Vagina (tissue), 2 donors: Measurements from ENCODE around the gene KRT86. TPM values are rescaled to one million over a fixed set of nuclear protein-coding genes. Genes with fewer than 3 reads are reported as not detected.
"Not testable (repeated sequence)": the region's sequence is repeated elsewhere in the genome, so short reads cannot be mapped to it uniquely, and the experiment has no call there.

Experiments used
- DNase-seq, 2 donors: peaks; one replicate each; pipeline ENCODE4 v3.0.0-alpha.2; 2017; ENCODE audit errors: extremely low spot score in 2 of 2
- H3K27ac ChIP-seq: fragments of 200-600 bp; sonication (generic); one replicate; pipeline ENCODE4 v1.5.1; 2019
- H3K27me3 ChIP-seq: fragments of 200-600 bp; sonication (generic); one replicate; pipeline ENCODE4 v1.5.1; 2019
- H3K36me3 ChIP-seq, 2 donors: fragments of 200-600 bp; sonication (generic); one replicate each; pipeline ENCODE4 v1.5.1; 2017 to 2019
- H3K4me1 ChIP-seq: fragments of 200-600 bp; sonication (generic); one replicate; pipeline ENCODE4 v1.5.1; 2019
- H3K4me3 ChIP-seq, 2 donors: fragments of 200-600 bp; sonication (generic); 1 replicate in 1 of 2; 2 replicates in 1 of 2; pipeline ENCODE4 v1.5.1; 2016 to 2019
- H3K9me3 ChIP-seq: fragments of 200-600 bp; sonication (generic); one replicate; pipeline ENCODE4 v1.5.1; 2019
- POLR2A ChIP-seq, 2 donors: fragments of 450-650 bp; IDR thresholded peaks; one replicate each; pipeline ENCODE4 v1.6.1; 2017; ENCODE audit warnings: antibody characterized with exemption in 2 of 2, mild to moderate bottlenecking in 2 of 2, moderate library complexity in 2 of 2
- POLR2AphosphoS5 ChIP-seq, 2 donors: sonication (generic); formaldehyde crosslinking; IDR thresholded peaks; one replicate each; pipeline ENCODE4 v1.9.0; 2017; ENCODE audit warnings: antibody characterized with exemption in 2 of 2, mild to moderate bottlenecking in 2 of 2, low read depth in 1 of 2; ENCODE audit not compliant: insufficient read depth in 1 of 2
- intact Hi-C: fragments of 100-400 bp; cut with DNase I; formaldehyde crosslinking; loops from one replicate; pipeline ENCODE4 v1.15.1; 2023
- total RNA-seq: library from RNA; depleted of rRNA; stranded (reverse); fragments of >200 nt; gene quantifications from one replicate; pipeline ENCODE4 v1.2.3, GENCODE V29; 2016
- TF ChIP-seq, protein P1 (sequence below), 3 experiments: fragments of 450-650 bp in 2 of 3; fragments of 200-600 bp in 1 of 3; sonication (generic) in 1 of 3; IDR thresholded peaks; one replicate each; pipeline ENCODE4 v1.5.1; 2017 to 2019; ENCODE audit warnings: antibody characterized with exemption in 3 of 3, mild to moderate bottlenecking in 2 of 3, moderate library complexity in 2 of 3

Gene KRT86
- total RNA-seq, 1 donor from 2014 or later: not detected

DNA sequence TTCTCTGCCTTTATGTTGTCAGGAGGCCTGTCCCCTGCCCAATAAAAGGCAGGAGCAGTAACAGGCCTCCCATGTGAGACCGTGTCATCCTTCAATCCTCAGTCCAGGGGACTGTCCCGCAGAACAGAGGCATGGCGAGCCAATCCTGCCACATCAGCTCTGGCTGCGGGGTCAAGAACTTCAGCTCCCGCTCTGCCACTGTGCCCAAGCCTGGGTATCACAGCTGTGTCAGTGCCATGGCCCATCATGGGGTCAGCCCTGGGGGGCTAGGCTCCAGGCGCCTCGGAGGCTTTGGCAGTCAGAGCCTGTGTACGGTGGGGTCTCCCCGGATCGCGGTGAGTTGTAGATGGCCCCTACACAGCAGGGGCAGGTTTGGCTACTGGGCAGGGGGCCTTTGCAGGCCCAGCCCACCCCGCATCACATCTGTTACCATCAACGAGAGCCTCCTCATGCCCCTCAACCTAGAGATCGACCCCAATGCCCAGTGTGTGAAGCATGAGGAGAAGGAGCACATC lies 66.7 kb downstream of the KRT86 start:
- Histone ChIP-seq H3K4me1 (no peaks in the 10 kb centered on the region), H3K27ac (no peak overlapping the region), H3K27me3 (no peaks in the 10 kb centered on the region), H3K9me3 (no peaks in the 10 kb centered on the region), H3K36me3 (no peaks in the 10 kb centered on the region), H3K4me3 (no peak overlapping the region)
- TF ChIP-seq, protein P1, sequence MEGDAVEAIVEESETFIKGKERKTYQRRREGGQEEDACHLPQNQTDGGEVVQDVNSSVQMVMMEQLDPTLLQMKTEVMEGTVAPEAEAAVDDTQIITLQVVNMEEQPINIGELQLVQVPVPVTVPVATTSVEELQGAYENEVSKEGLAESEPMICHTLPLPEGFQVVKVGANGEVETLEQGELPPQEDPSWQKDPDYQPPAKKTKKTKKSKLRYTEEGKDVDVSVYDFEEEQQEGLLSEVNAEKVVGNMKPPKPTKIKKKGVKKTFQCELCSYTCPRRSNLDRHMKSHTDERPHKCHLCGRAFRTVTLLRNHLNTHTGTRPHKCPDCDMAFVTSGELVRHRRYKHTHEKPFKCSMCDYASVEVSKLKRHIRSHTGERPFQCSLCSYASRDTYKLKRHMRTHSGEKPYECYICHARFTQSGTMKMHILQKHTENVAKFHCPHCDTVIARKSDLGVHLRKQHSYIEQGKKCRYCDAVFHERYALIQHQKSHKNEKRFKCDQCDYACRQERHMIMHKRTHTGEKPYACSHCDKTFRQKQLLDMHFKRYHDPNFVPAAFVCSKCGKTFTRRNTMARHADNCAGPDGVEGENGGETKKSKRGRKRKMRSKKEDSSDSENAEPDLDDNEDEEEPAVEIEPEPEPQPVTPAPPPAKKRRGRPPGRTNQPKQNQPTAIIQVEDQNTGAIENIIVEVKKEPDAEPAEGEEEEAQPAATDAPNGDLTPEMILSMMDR (IDR thresholded peaks at IDR 0.05): no peak
- DNase-seq: no peak
- intact Hi-C loops: no loop called here

GRCh38 chr12:52342781-52343490 lies 68.5 kb downstream of the KRT86 start:
- TF ChIP-seq POLR2AphosphoS5 (IDR thresholded peaks at IDR 0.05; ENCODE audit: insufficient read depth in 1 of 2, low read depth in 1 of 2) (no peak), POLR2A (IDR thresholded peaks at IDR 0.05) (no peak)
- TF ChIP-seq, protein P1 (IDR thresholded peaks at IDR 0.05): no peak
- Histone ChIP-seq H3K4me1 (no peaks in the 10 kb centered on the region), H3K36me3 (no peaks in the 10 kb centered on the region), H3K4me3 (no peak overlapping the region), H3K27ac (no peak overlapping the region), H3K27me3 (no peaks in the 10 kb centered on the region), H3K9me3 (no peaks in the 10 kb centered on the region)
- intact Hi-C loops: no loop called here
- no peak for DNase-seq

DNA sequence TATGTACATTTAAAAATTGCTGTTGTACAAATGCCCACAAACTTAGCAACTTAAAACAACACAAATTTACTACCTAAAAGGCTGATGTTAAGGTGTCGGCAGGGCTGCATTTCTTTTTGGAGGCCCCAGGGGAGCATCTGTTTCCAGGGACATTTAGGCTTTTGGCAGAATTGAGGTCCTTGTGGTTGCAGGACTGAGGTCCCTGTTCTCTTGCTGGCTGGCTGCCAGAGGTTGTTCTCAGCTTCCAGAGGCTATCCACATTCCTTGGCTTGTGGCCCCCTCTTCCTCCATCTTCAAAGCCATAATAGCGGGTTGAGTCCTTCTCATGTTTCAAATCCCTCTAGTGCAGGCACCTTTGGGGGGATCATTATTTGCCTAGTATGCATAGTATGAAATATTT lies 69.1 kb downstream of the KRT86 start:
- no peaks in the 10 kb centered on the region for H3K27me3 ChIP-seq
- TF ChIP-seq POLR2A (IDR thresholded peaks at IDR 0.05) (no peak), POLR2AphosphoS5 (IDR thresholded peaks at IDR 0.05; ENCODE audit: insufficient read depth in 1 of 2, low read depth in 1 of 2) (no peak)
- TF ChIP-seq, protein P1 (IDR thresholded peaks at IDR 0.05): no peak
- intact Hi-C loops: no loop called here

GRCh38 chr12:52344111-52344510 lies 69.7 kb downstream of the KRT86 start:
- no peak for DNase-seq
- H3K9me3 ChIP-seq: no peaks in the 10 kb centered on the region
- H3K36me3 ChIP-seq: no peaks in the 10 kb centered on the region
- H3K27me3 ChIP-seq: no peaks in the 10 kb centered on the region
- no peaks in the 10 kb centered on the region for H3K4me1 ChIP-seq
- TF ChIP-seq POLR2A (IDR thresholded peaks at IDR 0.05) (no peak), POLR2AphosphoS5 (IDR thresholded peaks at IDR 0.05; ENCODE audit: insufficient read depth in 1 of 2, low read depth in 1 of 2) (no peak)
- TF ChIP-seq, protein P1 (IDR thresholded peaks at IDR 0.05): no peak
- H3K27ac ChIP-seq: no peak overlapping the region
- intact Hi-C loops: no loop called here
- H3K4me3 ChIP-seq: no peak overlapping the region

More for the DNA sequence above, 69.1 kb downstream of the KRT86 start:
- DNase-seq: no peak
- Histone ChIP-seq H3K4me3 (no peak overlapping the region), H3K9me3 (no peaks in the 10 kb centered on the region), H3K27ac (no peak overlapping the region), H3K36me3 (no peaks in the 10 kb centered on the region), H3K4me1 (no peaks in the 10 kb centered on the region)

- DNase-seq, H3K36me3 ChIP-seq, H3K9me3 ChIP-seq, H3K27me3 ChIP-seq, H3K4me3 ChIP-seq, H3K4me1 ChIP-seq, H3K27ac ChIP-seq, intact Hi-C loops: not testable (repeated sequence)
These were observed 70.6 kb downstream of the KRT86 start for GRCh38 chr12:52345041-52345440.
